CD4-positive, alpha-beta T cell treated with Interleukin-17A for 4 hours (primary cell): ENCODE results near the gene MTRFR.

Experiments used
- DNase-seq: peaks from one replicate; pipeline ENCODE4 v3.0.0-alpha.2; 2020; ENCODE audit warnings: mixed read lengths

MTRFR gene

GRCh38 chr12:123271001-123271668 is 37.9 kb downstream of the MTRFR start:
- DNase-seq, result peak; percentile 80

GRCh38 chr12:123273166-123273565 is 39.9 kb downstream of the MTRFR start:
- DNase-seq, result no peak

- no peak for DNase-seq
Measured at GRCh38 chr12:123278101-123278627, 44.9 kb downstream of the MTRFR start.

- DNase-seq, result no peak
Measured at GRCh38 chr12:123280971-123281370, 47.7 kb downstream of the MTRFR start.

- DNase-seq, result no peak
Measured at GRCh38 chr12:123282111-123282510, 48.9 kb downstream of the MTRFR start.

- no peak for DNase-seq
Measured at GRCh38 chr12:123283461-123283860, 50.2 kb downstream of the MTRFR start.

GRCh38 chr12:123284669-123285068 is 51.4 kb downstream of the MTRFR start:
- no peak for DNase-seq

- DNase-seq, result no peak
Measured at GRCh38 chr12:123286652-123287373, 53.6 kb downstream of the MTRFR start.

- DNase-seq, result no peak
Measured at GRCh38 chr12:123288751-123289346, 55.6 kb downstream of the MTRFR start.

GRCh38 chr12:123289911-123290310 is 56.7 kb downstream of the MTRFR start:
- no peak for DNase-seq

GRCh38 chr12:123293178-123293760 is 60.0 kb downstream of the MTRFR start:
- DNase-seq, result no peak

GRCh38 chr12:123305136-123305535 is 71.9 kb downstream of the MTRFR start:
- no peak for DNase-seq

GRCh38 chr12:123306200-123306599 is 73.0 kb downstream of the MTRFR start:
- DNase-seq, result no peak
